ENCODE data around the gene PLEKHN1. TPM values are rescaled to one million over a fixed set of nuclear protein-coding genes. Genes with fewer than 3 reads are reported as not detected.

Gene PLEKHN1
- total and polyA plus RNA-seq, 2 of the 4 experiments (the other 2 are of a cell fraction), result 0.54 to 2.1 TPM

DNA sequence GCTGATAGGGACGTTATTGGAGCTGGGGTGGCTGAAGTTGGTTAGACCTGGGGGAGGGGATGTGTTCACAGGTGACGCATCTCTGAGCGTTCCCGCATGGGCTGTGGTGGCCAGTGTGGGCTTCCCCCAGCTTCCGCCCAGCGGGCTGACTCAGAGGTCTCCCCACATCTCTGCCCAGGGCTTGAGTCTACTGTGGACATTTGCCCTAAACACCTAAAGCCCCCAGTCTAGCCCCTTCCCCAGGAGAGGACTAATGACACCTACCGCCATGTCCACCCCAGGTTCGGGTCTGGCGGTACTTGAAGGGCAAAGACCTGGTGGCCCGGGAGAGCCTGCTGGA is 55.6 kb downstream of the PLEKHN1 start:
- H3K14ac ChIP-seq (replicated peaks; ENCODE audit: low read depth, low read length), result no peak overlapping the region; the same call in 1 of the 2 replicates
- H3K4ac ChIP-seq (ENCODE audit: low read depth, low read length), result no peak overlapping the region; the same call in 1 of the 2 replicates
- TF ChIP-seq MAFK (IDR thresholded peaks at IDR 0.05; ENCODE audit: low read depth, low read length), result no peak
- TF ChIP-seq FOS (IDR thresholded peaks at IDR 0.05; ENCODE audit: low read depth, low read length), result 0 out of 2 replicates have a peak, but pooled peaks have one; percentile 11
- no peaks in the 10 kb centered on the region for H3K27me3 ChIP-seq (ENCODE audit: control insufficient read depth, insufficient read depth, low read length)
- no peak overlapping the region for H2BK120ac ChIP-seq (ENCODE audit: low read depth, low read length)
- peaks cover 16 to 45% of the 10 kb centered on the region in 2 experiments; a peak in 3 of 4 replicates for H3K79me1 ChIP-seq (ENCODE audit: low read depth in 1 of 2, low read length in 2 of 2)
- H3K23ac ChIP-seq (ENCODE audit: low read depth, low read length), result no peak overlapping the region
- no peaks in the 10 kb centered on the region for H3K9me3 ChIP-seq (ENCODE audit: control insufficient read depth, insufficient read depth, low read length)
- H3K4me3 ChIP-seq (ENCODE audit: insufficient read depth, low read depth, low read length), result peak overlapping the region; percentile 86; the same call in 1 of the 2 replicates
- peaks cover 20% of the 10 kb centered on the region for H3K4me1 ChIP-seq (ENCODE audit: control insufficient read depth, insufficient read depth, low read length)
- peak overlapping the region in 1 of 2 experiments; percentile 69; a peak in 1 of 4 replicates for H4K8ac ChIP-seq (ENCODE audit: low read depth in 2 of 2, low read length in 2 of 2)
- 93% methylated on average over 3 of the region's 10 CpGs; no CpG with 5 or more reads in 1 of the 2 experiments for WGBS, 2 experiments (ENCODE audit: extremely low coverage in 2 of 2, insufficient read length in 1 of 2)
- peaks cover 39% of the 10 kb centered on the region for H4K20me1 ChIP-seq (ENCODE audit: insufficient read depth, low read length)
- H2BK5ac ChIP-seq (ENCODE audit: low read depth, low read length, poor library complexity, severe bottlenecking), result peak overlapping the region; percentile 48
- ATAC-seq (ENCODE audit: low read depth), result no peak
- in situ Hi-C loops (cut with MboI; ENCODE audit: low sequenced_read_pairs), result no loop called here
- dilution Hi-C loops (cut with HindIII; ENCODE audit: low sequenced_read_pairs, unreplicated experiment), result no loop called here
- H2BK20ac ChIP-seq (ENCODE audit: low read depth, low read length), result no peak overlapping the region
- H2AK5ac ChIP-seq (ENCODE audit: low read depth, low read length), result peak overlapping the region; percentile 13; the same call in 1 of the 2 replicates
- no peak overlapping the region for H3K9ac ChIP-seq (ENCODE audit: low read depth, low read length)
- intact Hi-C loops (cut with micrococcal nuclease), result no loop called here
- no TSS peak for BruUV-seq (replicated peaks)
- H3K9me1 ChIP-seq (ENCODE audit: insufficient read depth, low read length), result peaks cover 2% of the 10 kb centered on the region; the same call in 1 of the 2 replicates
- H2AK9ac ChIP-seq (replicated peaks; ENCODE audit: low read depth, low read length, poor library complexity), result peak overlapping the region; percentile 98
- no peak overlapping the region for H2BK15ac ChIP-seq (ENCODE audit: low read depth, low read length)
- H3K4me2 ChIP-seq (ENCODE audit: low read depth, low read length), result peak overlapping the region; percentile 82
- H3K56ac ChIP-seq (ENCODE audit: extremely low read depth, insufficient read depth, low read length), result no peak overlapping the region
- POLR2A ChIA-PET (ENCODE audit: unreplicated experiment), result no interaction called here
- H4K91ac ChIP-seq (ENCODE audit: insufficient read depth, low read depth, low read length), result no peak overlapping the region
- H4K5ac ChIP-seq (ENCODE audit: low read depth, low read length), result no peak overlapping the region
- no peak overlapping the region; the same call in 1 of the 2 replicates for H3K27ac ChIP-seq (ENCODE audit: insufficient read depth, low read length)
- H3K36me3 ChIP-seq (ENCODE audit: control insufficient read depth, insufficient read depth, low read length), result peaks cover 22% of the 10 kb centered on the region
- no peak overlapping the region for H3K18ac ChIP-seq (ENCODE audit: low read depth, low read length)
- CTCF ChIA-PET, result no interaction called here
- peak; percentile 56 for DNase-seq
- peak overlapping the region; percentile 37 for H2AFZ ChIP-seq (replicated peaks; ENCODE audit: low read length, poor library complexity)
